Activated T-helper 2 cell treated with anti-CD3 and anti-CD28 coated beads, Interferon-gamma antibody, Interleukin-2, Interleukin-4, amounts not matched to agents 10 μg/mL and 5 μg/mL and 100 μg/mL, durations not matched to agents 14 hours and 24 hours and 36 hours (primary cell): Measurements from ENCODE around the gene SOX5. TPM values are rescaled to one million over a fixed set of nuclear protein-coding genes. Genes with fewer than 3 reads are reported as not detected.
"Not testable (repeated sequence)": the region's sequence is repeated elsewhere in the genome, so short reads cannot be mapped to it uniquely, and the experiment has no call there.

ENCODE experiments used
- DNase-seq: peaks from one replicate; pipeline ENCODE4 v3.0.0; 2021; ENCODE audit warnings: low spot score
- H3K27ac Mint-ChIP-seq: one replicate; pipeline ENCODE4 v1.8.0; 2021; ENCODE audit warnings: mixed read lengths
- H3K27me3 Mint-ChIP-seq: one replicate; pipeline ENCODE4 v1.8.0; 2021; ENCODE audit warnings: low read depth, mixed read lengths
- H3K36me3 Mint-ChIP-seq: one replicate; pipeline ENCODE4 v1.8.0; 2021; ENCODE audit warnings: low read depth, mixed read lengths
- H3K4me1 Mint-ChIP-seq: one replicate; pipeline ENCODE4 v1.8.0; 2021; ENCODE audit warnings: low read depth, mixed read lengths
- H3K4me3 Mint-ChIP-seq: one replicate; pipeline ENCODE4 v1.8.0; 2021; ENCODE audit warnings: low read depth, mild to moderate bottlenecking, moderate library complexity, mixed read lengths
- H3K9me3 Mint-ChIP-seq: one replicate; pipeline ENCODE4 v1.8.0; 2021; ENCODE audit warnings: mixed read lengths
- intact Hi-C: fragments of 100-400 bp; cut with micrococcal nuclease; formaldehyde crosslinking; loops from one replicate; pipeline ENCODE4 v1.15.1; 2023
- total RNA-seq: library from RNA; stranded (reverse); gene quantifications from 2 replicates; pipeline ENCODE4 v1.2.3, GENCODE V29; 2022

Gene SOX5
- total RNA-seq, 1 donor from 2014 or later = 0.34 TPM

- no peak for DNase-seq
- Mint-ChIP-seq H3K36me3 (no peaks in the 10 kb centered on the region), H3K27me3 (no peaks in the 10 kb centered on the region), H3K4me1 (no peaks in the 10 kb centered on the region), H3K4me3 (no peak overlapping the region), H3K9me3 (peaks cover 12% of the 10 kb centered on the region), H3K27ac (no peak overlapping the region)
- intact Hi-C loops = no loop called here
Observed at GRCh38 chr12:23855813-23856212, 93.7 kb downstream of the SOX5 start.

GRCh38 chr12:23854598-23854997 lies 94.9 kb downstream of the SOX5 start:
- Mint-ChIP-seq H3K4me1 (no peaks in the 10 kb centered on the region), H3K27me3 (no peaks in the 10 kb centered on the region), H3K36me3 (no peaks in the 10 kb centered on the region), H3K4me3 (no peak overlapping the region), H3K27ac (no peak overlapping the region), H3K9me3 (peaks cover 9% of the 10 kb centered on the region)
- intact Hi-C loops = no loop called here
- no peak for DNase-seq

- DNase-seq = no peak
- no peak overlapping the region for H3K4me3 Mint-ChIP-seq
- H3K27ac Mint-ChIP-seq = no peak overlapping the region
- intact Hi-C loops = no loop called here
- H3K36me3 Mint-ChIP-seq = no peaks in the 10 kb centered on the region
- peaks cover 5% of the 10 kb centered on the region for H3K9me3 Mint-ChIP-seq
- no peaks in the 10 kb centered on the region for H3K4me1 Mint-ChIP-seq
- no peaks in the 10 kb centered on the region for H3K27me3 Mint-ChIP-seq
Observed at GRCh38 chr12:23853640-23854039, 95.8 kb downstream of the SOX5 start.

GRCh38 chr12:23851602-23852001 lies 97.9 kb downstream of the SOX5 start:
- no peaks in the 10 kb centered on the region for H3K27me3 Mint-ChIP-seq
- no peak overlapping the region for H3K27ac Mint-ChIP-seq
- no peak overlapping the region for H3K4me3 Mint-ChIP-seq
- no peaks in the 10 kb centered on the region for H3K36me3 Mint-ChIP-seq
- DNase-seq = no peak
- no peaks in the 10 kb centered on the region for H3K4me1 Mint-ChIP-seq
- H3K9me3 Mint-ChIP-seq = no peaks in the 10 kb centered on the region
- intact Hi-C loops = no loop called here

- H3K36me3 Mint-ChIP-seq = no peaks in the 10 kb centered on the region
- no peak overlapping the region for H3K4me3 Mint-ChIP-seq
- H3K4me1 Mint-ChIP-seq = no peaks in the 10 kb centered on the region
- intact Hi-C loops = no loop called here
- DNase-seq = no peak
- no peak overlapping the region for H3K27ac Mint-ChIP-seq
- H3K9me3 Mint-ChIP-seq = no peaks in the 10 kb centered on the region
- no peaks in the 10 kb centered on the region for H3K27me3 Mint-ChIP-seq
Observed at GRCh38 chr12:23847857-23848256, 101.6 kb downstream of the SOX5 start.

- no peak for DNase-seq
- H3K4me3 Mint-ChIP-seq = no peak overlapping the region
- H3K9me3 Mint-ChIP-seq = peaks cover 4% of the 10 kb centered on the region
- H3K27me3 Mint-ChIP-seq = no peaks in the 10 kb centered on the region
- H3K4me1 Mint-ChIP-seq = no peaks in the 10 kb centered on the region
- no peaks in the 10 kb centered on the region for H3K36me3 Mint-ChIP-seq
- intact Hi-C loops = no loop called here
- no peak overlapping the region for H3K27ac Mint-ChIP-seq
Observed at GRCh38 chr12:23843958-23844357, 105.5 kb downstream of the SOX5 start.

GRCh38 chr12:23834076-23834475 lies 115.4 kb downstream of the SOX5 start:
- intact Hi-C loops = no loop called here
- Mint-ChIP-seq H3K4me1 (no peaks in the 10 kb centered on the region), H3K4me3 (no peak overlapping the region), H3K36me3 (no peaks in the 10 kb centered on the region), H3K9me3 (peaks cover 5% of the 10 kb centered on the region), H3K27ac (no peak overlapping the region), H3K27me3 (no peaks in the 10 kb centered on the region)
- no peak for DNase-seq

GRCh38 chr12:23831739-23832138 lies 117.7 kb downstream of the SOX5 start:
- no peak for DNase-seq
- Mint-ChIP-seq H3K4me3 (no peak overlapping the region), H3K36me3 (no peaks in the 10 kb centered on the region), H3K9me3 (no peaks in the 10 kb centered on the region), H3K4me1 (no peaks in the 10 kb centered on the region), H3K27me3 (no peaks in the 10 kb centered on the region), H3K27ac (no peak overlapping the region)
- intact Hi-C loops = no loop called here

GRCh38 chr12:23830210-23830609 lies 119.3 kb downstream of the SOX5 start:
- no peak for DNase-seq
- Mint-ChIP-seq H3K36me3 (no peaks in the 10 kb centered on the region), H3K9me3 (no peaks in the 10 kb centered on the region), H3K27me3 (no peaks in the 10 kb centered on the region), H3K4me3 (no peak overlapping the region), H3K27ac (no peak overlapping the region), H3K4me1 (no peaks in the 10 kb centered on the region)
- intact Hi-C loops = no loop called here

- H3K27me3 Mint-ChIP-seq = no peaks in the 10 kb centered on the region
- no peaks in the 10 kb centered on the region for H3K4me1 Mint-ChIP-seq
- H3K36me3 Mint-ChIP-seq = no peaks in the 10 kb centered on the region
- no peak for DNase-seq
- intact Hi-C loops = no loop called here
- H3K9me3 Mint-ChIP-seq = peaks cover 4% of the 10 kb centered on the region
- H3K4me3 Mint-ChIP-seq = no peak overlapping the region
- no peak overlapping the region for H3K27ac Mint-ChIP-seq
Observed at GRCh38 chr12:23827353-23827752, 122.1 kb downstream of the SOX5 start.

- H3K4me1 Mint-ChIP-seq, intact Hi-C loops, H3K27ac Mint-ChIP-seq, DNase-seq, H3K9me3 Mint-ChIP-seq, H3K27me3 Mint-ChIP-seq, H3K36me3 Mint-ChIP-seq, H3K4me3 Mint-ChIP-seq: not testable (repeated sequence)
Observed at GRCh38 chr12:23825124-23825523, 124.3 kb downstream of the SOX5 start.

GRCh38 chr12:23824358-23824757 lies 125.1 kb downstream of the SOX5 start:
- no peak for DNase-seq
- intact Hi-C loops = no loop called here
- H3K9me3 Mint-ChIP-seq = peaks cover 4% of the 10 kb centered on the region
- no peak overlapping the region for H3K4me3 Mint-ChIP-seq
- no peaks in the 10 kb centered on the region for H3K27me3 Mint-ChIP-seq
- no peaks in the 10 kb centered on the region for H3K4me1 Mint-ChIP-seq
- no peak overlapping the region for H3K27ac Mint-ChIP-seq
- no peaks in the 10 kb centered on the region for H3K36me3 Mint-ChIP-seq

GRCh38 chr12:23822883-23823282 lies 126.6 kb downstream of the SOX5 start:
- H3K9me3 Mint-ChIP-seq, H3K27me3 Mint-ChIP-seq, H3K4me1 Mint-ChIP-seq, H3K36me3 Mint-ChIP-seq, H3K27ac Mint-ChIP-seq, H3K4me3 Mint-ChIP-seq, intact Hi-C loops, DNase-seq: not testable (repeated sequence)

- H3K4me1 Mint-ChIP-seq = no peaks in the 10 kb centered on the region
- no peak overlapping the region for H3K27ac Mint-ChIP-seq
- intact Hi-C loops = no loop called here
- peaks cover 4% of the 10 kb centered on the region for H3K9me3 Mint-ChIP-seq
- no peak overlapping the region for H3K4me3 Mint-ChIP-seq
- DNase-seq = no peak
- H3K36me3 Mint-ChIP-seq = no peaks in the 10 kb centered on the region
- H3K27me3 Mint-ChIP-seq = no peaks in the 10 kb centered on the region
Observed at GRCh38 chr12:23817345-23817744, 132.1 kb downstream of the SOX5 start.
